Measurements from ENCODE around the gene MAP3K2.

Gene MAP3K2

GRCh38 chr2:127321303-127321702 is 66.5 kb downstream of the MAP3K2 start:
- no peak for TF ChIP-seq CTCF (IDR thresholded peaks at IDR 0.05; ENCODE audit: borderline replicate concordance, control extremely low read depth, extremely low read depth, insufficient read depth, missing control alignments)
- in situ Hi-C loops (cut with MboI; ENCODE audit: low sequenced_read_pairs, unreplicated experiment), result no loop called here
- DNase-seq (ENCODE audit: low spot score), result no peak

GRCh38 chr2:127320586-127321275 is 67.0 kb downstream of the MAP3K2 start:
- DNase-seq (ENCODE audit: low spot score), result no peak

GRCh38 chr2:127320067-127320466 is 67.7 kb downstream of the MAP3K2 start:
- in situ Hi-C loops (cut with MboI; ENCODE audit: low sequenced_read_pairs, unreplicated experiment), result no loop called here
- no peak for TF ChIP-seq CTCF (IDR thresholded peaks at IDR 0.05; ENCODE audit: borderline replicate concordance, control extremely low read depth, extremely low read depth, insufficient read depth, missing control alignments)

More at GRCh38 chr2:127320586-127321275, 67.0 kb downstream of the MAP3K2 start:
- no peak for TF ChIP-seq CTCF (IDR thresholded peaks at IDR 0.05; ENCODE audit: borderline replicate concordance, control extremely low read depth, extremely low read depth, insufficient read depth, missing control alignments)
- in situ Hi-C loops (cut with MboI; ENCODE audit: low sequenced_read_pairs, unreplicated experiment), result no loop called here

GRCh38 chr2:127314193-127314988 is 73.4 kb downstream of the MAP3K2 start:
- no peak for DNase-seq (ENCODE audit: low spot score)
- no peak for TF ChIP-seq CTCF (IDR thresholded peaks at IDR 0.05; ENCODE audit: borderline replicate concordance, control extremely low read depth, extremely low read depth, insufficient read depth, missing control alignments)
- in situ Hi-C loops (cut with MboI; ENCODE audit: low sequenced_read_pairs, unreplicated experiment), result no loop called here

More at GRCh38 chr2:127320067-127320466, 67.7 kb downstream of the MAP3K2 start:
- DNase-seq (ENCODE audit: low spot score), result no peak

GRCh38 chr2:127313406-127313805 is 74.4 kb downstream of the MAP3K2 start:
- in situ Hi-C loops (cut with MboI; ENCODE audit: low sequenced_read_pairs, unreplicated experiment), result no loop called here
- DNase-seq (ENCODE audit: low spot score), result peak; percentile 48
- no peak for TF ChIP-seq CTCF (IDR thresholded peaks at IDR 0.05; ENCODE audit: borderline replicate concordance, control extremely low read depth, extremely low read depth, insufficient read depth, missing control alignments)

GRCh38 chr2:127310980-127311379 is 76.8 kb downstream of the MAP3K2 start:
- in situ Hi-C loops (cut with MboI; ENCODE audit: low sequenced_read_pairs, unreplicated experiment), result no loop called here
- no peak for DNase-seq (ENCODE audit: low spot score)
- no peak for TF ChIP-seq CTCF (IDR thresholded peaks at IDR 0.05; ENCODE audit: borderline replicate concordance, control extremely low read depth, extremely low read depth, insufficient read depth, missing control alignments)
